Liver (tissue), 9 donors: ENCODE measurements around the gene WNT1. TPM values are rescaled to one million over a fixed set of nuclear protein-coding genes. Genes with fewer than 3 reads are reported as not detected.

Source experiments
- DNase-seq: peaks from one replicate; pipeline ENCODE4 v3.0.0-alpha.2; 2017; ENCODE audit warnings: low spot score
- H3K27ac ChIP-seq, 2 donors: one replicate each; pipeline ENCODE4 v1.7.0; 2013; ENCODE audit warnings: inconsistent platforms in 2 of 2, low read length in 2 of 2, control low read depth in 1 of 2, low read depth in 1 of 2, mild to moderate bottlenecking in 1 of 2
- H3K27me3 ChIP-seq, 4 donors: one replicate each; pipeline versions ENCODE4 v1.6.1 to v1.7.0; 2013; ENCODE audit warnings: low read length in 3 of 4, inconsistent platforms in 1 of 4, mild to moderate bottlenecking in 1 of 4, moderate library complexity in 1 of 4; ENCODE audit not compliant: control insufficient read depth in 4 of 4, insufficient read depth in 4 of 4
- H3K36me3 ChIP-seq, 4 donors: one replicate each; pipeline versions ENCODE4 v1.6.1 to v1.7.0; 2013; ENCODE audit warnings: low read length in 3 of 4, mild to moderate bottlenecking in 3 of 4, low read depth in 1 of 4, moderate library complexity in 1 of 4; ENCODE audit not compliant: control insufficient read depth in 4 of 4, insufficient read depth in 3 of 4
- H3K4me1 ChIP-seq, 4 donors: one replicate each; pipeline versions ENCODE4 v1.6.1 to v1.7.0; 2013; ENCODE audit warnings: low read length in 3 of 4, mild to moderate bottlenecking in 3 of 4, moderate library complexity in 1 of 4; ENCODE audit not compliant: control insufficient read depth in 4 of 4, insufficient read depth in 4 of 4
- H3K4me3 ChIP-seq, 3 donors: one replicate each; pipeline versions ENCODE4 v1.6.1 to v1.7.0; 2013; ENCODE audit warnings: low read length in 3 of 3, control low read depth in 1 of 3, low read depth in 1 of 3, mild to moderate bottlenecking in 1 of 3
- H3K9ac ChIP-seq, 2 donors: one replicate each; pipeline ENCODE4 v1.7.0; 2013; ENCODE audit warnings: low read length in 2 of 2, mild to moderate bottlenecking in 2 of 2, moderate library complexity in 2 of 2, control low read depth in 1 of 2, low read depth in 1 of 2
- H3K9me3 ChIP-seq, 4 donors: one replicate each; pipeline versions ENCODE4 v1.6.1 to v1.7.0; 2013; ENCODE audit warnings: low read length in 3 of 4; ENCODE audit not compliant: control insufficient read depth in 4 of 4
- ATF3 ChIP-seq: IDR thresholded peaks from 2 replicates; pipeline ENCODE4 v1.6.1; 2016; ENCODE audit warnings: antibody characterized with exemption
- EGR1 ChIP-seq, 2 donors: IDR thresholded peaks; 2 replicates each; pipeline ENCODE4 v1.6.1; 2016 to 2018; ENCODE audit warnings: antibody characterized with exemption in 2 of 2, low read depth in 2 of 2
- FOXA1 ChIP-seq: IDR thresholded peaks from 2 replicates; pipeline ENCODE4 v1.6.1; 2016; ENCODE audit warnings: antibody characterized with exemption
- FOXA2 ChIP-seq: IDR thresholded peaks from 2 replicates; pipeline ENCODE4 v1.6.1; 2016; ENCODE audit warnings: antibody characterized with exemption
- GABPA ChIP-seq, 2 donors: IDR thresholded peaks in 1 of 2; conservative IDR thresholded peaks in 1 of 2; 2 replicates each; pipeline ENCODE4 v1.6.1; 2016; ENCODE audit warnings: antibody characterized with exemption in 2 of 2, mild to moderate bottlenecking in 1 of 2, moderate library complexity in 1 of 2
- HNF4A ChIP-seq, 2 donors: conservative IDR thresholded peaks; 2 replicates each; pipeline ENCODE4 v1.6.1; 2016; ENCODE audit warnings: antibody characterized with exemption in 2 of 2, mild to moderate bottlenecking in 2 of 2
- HNF4G ChIP-seq: IDR thresholded peaks from 2 replicates; pipeline ENCODE4 v1.6.1; 2016; ENCODE audit warnings: antibody characterized with exemption
- JUND ChIP-seq, 2 donors: IDR thresholded peaks; 2 replicates each; pipeline ENCODE4 v1.6.1; 2016; ENCODE audit warnings: antibody characterized with exemption in 2 of 2
- NR2F2 ChIP-seq: IDR thresholded peaks from 2 replicates; pipeline ENCODE4 v1.6.1; 2016; ENCODE audit warnings: antibody characterized with exemption
- RAD21 ChIP-seq, 2 donors: IDR thresholded peaks; 2 replicates each; pipeline ENCODE4 v1.6.1; 2016; ENCODE audit warnings: antibody characterized with exemption in 2 of 2, mild to moderate bottlenecking in 2 of 2
- RXRA ChIP-seq, 2 donors: IDR thresholded peaks; 2 replicates each; pipeline ENCODE4 v1.6.1; 2017 to 2018; ENCODE audit warnings: antibody characterized with exemption in 2 of 2, mild to moderate bottlenecking in 1 of 2
- YY1 ChIP-seq: IDR thresholded peaks from 2 replicates; pipeline ENCODE4 v1.6.1; 2016; ENCODE audit warnings: antibody characterized with exemption, mild to moderate bottlenecking
- ZBTB33 ChIP-seq: IDR thresholded peaks from 2 replicates; pipeline ENCODE4 v1.6.1; 2016; ENCODE audit warnings: antibody characterized with exemption
- WGBS: extraction: QIAGEN DNeasy Blood & Tissue Kit; methylation state at CpG from one replicate; pipeline ENCODE4 v1.1.7; 2013; 5-methylcytosine and 5-hydroxymethylcytosine counted together
- polyA plus RNA-seq, 2 donors: library from polyadenylated mRNA; stranded (reverse) in 1 of 2; unstranded in 1 of 2; fragments of 200-250 nt in 1 of 2; fragments of >200 nt in 1 of 2; fragmentation: Nextera tagmentation in 1 of 2; extraction: Ambion mirVana in 1 of 2; gene quantifications; one replicate each; pipeline versions ENCODE4 v1.2.1 to v1.2.3, GENCODE V29; 2013 to 2015
- total RNA-seq, 2 donors: library from RNA; depleted of rRNA; stranded (reverse); fragments of >200 nt; gene quantifications; one replicate each; pipeline ENCODE4 v1.2.3, GENCODE V29; 2014
- TF ChIP-seq, protein P1 (sequence below): IDR thresholded peaks from 2 replicates; pipeline ENCODE4 v1.6.1; 2016; ENCODE audit warnings: antibody characterized with exemption
- TF ChIP-seq, protein P2 (sequence below): fragments of 150-350 bp; IDR thresholded peaks from 2 replicates; pipeline ENCODE4 v1.5.1; 2017; ENCODE audit warnings: improper control_type of control experiment, low read depth, low read length; ENCODE audit not compliant: missing input control
- donor health status: healthy.
- donor health status: healthy.
- donor health status: healthy.
- donor health status: healthy.
- donor health status: healthy.

WNT1 gene
- total and polyA plus RNA-seq, 4 donors = not detected

- no peak for TF ChIP-seq HNF4A (conservative IDR thresholded peaks at IDR 0.05)
- TF ChIP-seq RAD21 (IDR thresholded peaks at IDR 0.05) = no peak
- TF ChIP-seq, protein P1, sequence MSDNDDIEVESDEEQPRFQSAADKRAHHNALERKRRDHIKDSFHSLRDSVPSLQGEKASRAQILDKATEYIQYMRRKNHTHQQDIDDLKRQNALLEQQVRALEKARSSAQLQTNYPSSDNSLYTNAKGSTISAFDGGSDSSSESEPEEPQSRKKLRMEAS = no peak
Measured at GRCh38 chr12:49010092-49010668, 32.1 kb downstream of the WNT1 start (continued).

DNA sequence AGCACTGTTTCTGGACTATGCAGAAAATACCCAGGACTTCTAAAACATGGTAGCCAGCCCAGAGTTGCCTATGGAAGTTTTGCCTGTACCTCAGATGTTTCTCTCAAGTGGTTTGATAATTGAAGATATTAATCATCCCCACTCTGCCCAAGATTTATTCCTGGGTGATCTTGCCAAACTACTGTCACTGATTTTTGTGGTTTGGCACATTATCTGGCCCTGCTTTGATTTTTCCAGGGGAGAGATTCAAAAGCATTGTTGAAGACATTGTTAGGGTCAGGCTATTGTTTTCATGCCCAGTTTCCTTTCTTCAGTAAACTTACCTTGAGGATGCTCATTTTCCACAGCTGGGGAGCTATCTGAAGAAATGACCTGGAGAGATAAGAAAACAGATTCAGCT, 34.6 kb downstream of the WNT1 start:
- no peaks in the 10 kb centered on the region for H3K27me3 ChIP-seq
- H3K4me1 ChIP-seq = peaks cover 2 to 9% (median 5%) of the 10 kb centered on the region in 4 donors
- no peak for DNase-seq
- no peak overlapping the region for H3K4me3 ChIP-seq
- H3K27ac ChIP-seq = no peak overlapping the region
- no peak overlapping the region for H3K9ac ChIP-seq
- no peaks in the 10 kb centered on the region for H3K9me3 ChIP-seq
- TF ChIP-seq YY1 (no peak), EGR1 (IDR thresholded peaks at IDR 0.05; ENCODE audit: low read depth in 2 of 2) (no peak), RAD21 (IDR thresholded peaks at IDR 0.05) (no peak), HNF4A (conservative IDR thresholded peaks at IDR 0.05) (no peak), RXRA (IDR thresholded peaks at IDR 0.05) (no peak), JUND (IDR thresholded peaks at IDR 0.05) (no peak), FOXA1 (no peak), ZBTB33 (no peak)
- H3K36me3 ChIP-seq = peaks cover 5 to 16% (median 14%) of the 10 kb centered on the region in 4 donors

GRCh38 chr12:49013428-49013827, 35.3 kb downstream of the WNT1 start:
- Histone ChIP-seq H3K27ac (no peak overlapping the region), H3K9ac (no peak overlapping the region), H3K27me3 (no peaks in the 10 kb centered on the region), H3K4me3 (no peak overlapping the region), H3K4me1 (peaks cover 4 to 14% (median 9%) of the 10 kb centered on the region in 4 donors), H3K36me3 (peaks cover 5 to 13% (median 12%) of the 10 kb centered on the region in 4 donors), H3K9me3 (no peaks in the 10 kb centered on the region)
- 96% methylated on average over 3 of the region's 3 CpGs for WGBS
- DNase-seq = no peak
- TF ChIP-seq GABPA (IDR thresholded peaks at IDR 0.05 in 1 of 2, conservative IDR thresholded peaks at IDR 0.05 in 1 of 2) (no peak), RXRA (IDR thresholded peaks at IDR 0.05) (no peak), JUND (IDR thresholded peaks at IDR 0.05) (no peak), YY1 (no peak), FOXA2 (no peak), FOXA1 (no peak), NR2F2 (no peak), HNF4G (no peak), ATF3 (no peak)
- TF ChIP-seq, protein P2, sequence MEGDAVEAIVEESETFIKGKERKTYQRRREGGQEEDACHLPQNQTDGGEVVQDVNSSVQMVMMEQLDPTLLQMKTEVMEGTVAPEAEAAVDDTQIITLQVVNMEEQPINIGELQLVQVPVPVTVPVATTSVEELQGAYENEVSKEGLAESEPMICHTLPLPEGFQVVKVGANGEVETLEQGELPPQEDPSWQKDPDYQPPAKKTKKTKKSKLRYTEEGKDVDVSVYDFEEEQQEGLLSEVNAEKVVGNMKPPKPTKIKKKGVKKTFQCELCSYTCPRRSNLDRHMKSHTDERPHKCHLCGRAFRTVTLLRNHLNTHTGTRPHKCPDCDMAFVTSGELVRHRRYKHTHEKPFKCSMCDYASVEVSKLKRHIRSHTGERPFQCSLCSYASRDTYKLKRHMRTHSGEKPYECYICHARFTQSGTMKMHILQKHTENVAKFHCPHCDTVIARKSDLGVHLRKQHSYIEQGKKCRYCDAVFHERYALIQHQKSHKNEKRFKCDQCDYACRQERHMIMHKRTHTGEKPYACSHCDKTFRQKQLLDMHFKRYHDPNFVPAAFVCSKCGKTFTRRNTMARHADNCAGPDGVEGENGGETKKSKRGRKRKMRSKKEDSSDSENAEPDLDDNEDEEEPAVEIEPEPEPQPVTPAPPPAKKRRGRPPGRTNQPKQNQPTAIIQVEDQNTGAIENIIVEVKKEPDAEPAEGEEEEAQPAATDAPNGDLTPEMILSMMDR = no peak
